ENCODE measurements around the gene SFMBT2.

- TF ChIP-seq AFF4 (CRISPR knock-in tag; IDR thresholded peaks at IDR 0.05; ENCODE audit: borderline replicate concordance) (no peak), TP53 (CRISPR knock-in tag; IDR thresholded peaks at IDR 0.05) (no peak), HMGXB4 (CRISPR knock-in tag; IDR thresholded peaks at IDR 0.05) (no peak), ZNF416 (CRISPR knock-in tag; IDR thresholded peaks at IDR 0.05) (no peak), GABPB1 (CRISPR knock-in tag; IDR thresholded peaks at IDR 0.05) (no peak), CTCF (IDR thresholded peaks at IDR 0.05) (no peak), ZNF317 (CRISPR knock-in tag; IDR thresholded peaks at IDR 0.05; ENCODE audit: borderline replicate concordance, low read depth) (no peak), RELA (CRISPR knock-in tag; IDR thresholded peaks at IDR 0.05; ENCODE audit: borderline replicate concordance) (no peak), FOXJ3 (CRISPR knock-in tag; IDR thresholded peaks at IDR 0.05; ENCODE audit: borderline replicate concordance) (no peak), CREB1 (CRISPR knock-in tag; IDR thresholded peaks at IDR 0.05) (no peak), SP1 (CRISPR knock-in tag; conservative IDR thresholded peaks at IDR 0.05) (no peak), NR2C2 (CRISPR knock-in tag; IDR thresholded peaks at IDR 0.05) (no peak), ARID4B (CRISPR knock-in tag; IDR thresholded peaks at IDR 0.05; ENCODE audit: borderline replicate concordance) (no peak)
- TF ChIP-seq, protein P1, sequence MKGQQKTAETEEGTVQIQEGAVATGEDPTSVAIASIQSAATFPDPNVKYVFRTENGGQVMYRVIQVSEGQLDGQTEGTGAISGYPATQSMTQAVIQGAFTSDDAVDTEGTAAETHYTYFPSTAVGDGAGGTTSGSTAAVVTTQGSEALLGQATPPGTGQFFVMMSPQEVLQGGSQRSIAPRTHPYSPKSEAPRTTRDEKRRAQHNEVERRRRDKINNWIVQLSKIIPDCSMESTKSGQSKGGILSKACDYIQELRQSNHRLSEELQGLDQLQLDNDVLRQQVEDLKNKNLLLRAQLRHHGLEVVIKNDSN (CRISPR knock-in tag; IDR thresholded peaks at IDR 0.05), result no peak
These were observed 216.3 kb downstream of the SFMBT2 start for GRCh38 chr10:7194571-7194970.
